IMR-90 (cell line): ENCODE results near the gene PARP1.

Experiments
- CEBPB ChIP-seq: IDR thresholded peaks from 2 replicates; pipeline ENCODE4 v1.6.1; 2012; ENCODE audit warnings: low read depth, low read length, improper control_type of control experiment
- CHD1 ChIP-seq: IDR thresholded peaks from 2 replicates; pipeline ENCODE4 v1.6.1; 2012; ENCODE audit warnings: low read depth, low read length, improper control_type of control experiment
- FOS ChIP-seq: fragments of 150-350 bp; IDR thresholded peaks from 2 replicates; pipeline ENCODE4 v1.6.1; 2016; ENCODE audit warnings: low read depth, low read length
- MAFK ChIP-seq: IDR thresholded peaks from 2 replicates; pipeline ENCODE4 v1.6.1; 2012; ENCODE audit warnings: low read depth, low read length, improper control_type of control experiment
- MXI1 ChIP-seq: IDR thresholded peaks from 2 replicates; pipeline ENCODE4 v1.6.1; 2012; ENCODE audit warnings: low read depth, mild to moderate bottlenecking, low read length, moderate library complexity, borderline replicate concordance
- NFE2L2 ChIP-seq: fragments of 150-350 bp; IDR thresholded peaks from 2 replicates; pipeline ENCODE4 v1.6.1; 2016; ENCODE audit warnings: low read depth, mild to moderate bottlenecking, low read length
- POLR2A ChIP-seq: IDR thresholded peaks from 2 replicates; pipeline ENCODE4 v1.6.1; 2012; ENCODE audit warnings: mild to moderate bottlenecking, low read depth, low read length
- RFX5 ChIP-seq: IDR thresholded peaks from 2 replicates; pipeline ENCODE4 v1.8.0; 2012; ENCODE audit warnings: low read depth, mild to moderate bottlenecking, low read length, moderate library complexity
- TF ChIP-seq, protein P1 (sequence below): conservative IDR thresholded peaks from 2 replicates; pipeline ENCODE4 v1.5.1; 2012; ENCODE audit warnings: mild to moderate bottlenecking, low read depth, low read length, improper control_type of control experiment

GRCh38 chr1:226318471-226318870, 89.4 kb downstream of the PARP1 start:
- TF ChIP-seq FOS (no peak), MAFK (no peak), RFX5 (no peak), CEBPB (no peak), POLR2A (no peak), MXI1 (no peak), CHD1 (no peak), NFE2L2 (no peak)
- TF ChIP-seq, protein P1, sequence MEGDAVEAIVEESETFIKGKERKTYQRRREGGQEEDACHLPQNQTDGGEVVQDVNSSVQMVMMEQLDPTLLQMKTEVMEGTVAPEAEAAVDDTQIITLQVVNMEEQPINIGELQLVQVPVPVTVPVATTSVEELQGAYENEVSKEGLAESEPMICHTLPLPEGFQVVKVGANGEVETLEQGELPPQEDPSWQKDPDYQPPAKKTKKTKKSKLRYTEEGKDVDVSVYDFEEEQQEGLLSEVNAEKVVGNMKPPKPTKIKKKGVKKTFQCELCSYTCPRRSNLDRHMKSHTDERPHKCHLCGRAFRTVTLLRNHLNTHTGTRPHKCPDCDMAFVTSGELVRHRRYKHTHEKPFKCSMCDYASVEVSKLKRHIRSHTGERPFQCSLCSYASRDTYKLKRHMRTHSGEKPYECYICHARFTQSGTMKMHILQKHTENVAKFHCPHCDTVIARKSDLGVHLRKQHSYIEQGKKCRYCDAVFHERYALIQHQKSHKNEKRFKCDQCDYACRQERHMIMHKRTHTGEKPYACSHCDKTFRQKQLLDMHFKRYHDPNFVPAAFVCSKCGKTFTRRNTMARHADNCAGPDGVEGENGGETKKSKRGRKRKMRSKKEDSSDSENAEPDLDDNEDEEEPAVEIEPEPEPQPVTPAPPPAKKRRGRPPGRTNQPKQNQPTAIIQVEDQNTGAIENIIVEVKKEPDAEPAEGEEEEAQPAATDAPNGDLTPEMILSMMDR: no peak
